OCI-LY7 (cell line): ENCODE measurements around the gene SPATA16.

Experiments
- EZH2phosphoT487 ChIP-seq: fragments of 200-600 bp; sonication (generic); IDR thresholded peaks from 2 replicates; pipeline ENCODE4 v1.6.1; 2018; ENCODE audit warnings: low read depth, borderline replicate concordance, mild to moderate bottlenecking, mixed run types, antibody characterized with exemption, low read length, moderate library complexity, mixed read lengths
- TF ChIP-seq, protein P1 (sequence below): fragments of 200-600 bp; sonication (generic); conservative IDR thresholded peaks from 2 replicates; pipeline ENCODE4 v1.5.1; 2014; ENCODE audit warnings: mild to moderate bottlenecking, antibody characterized with exemption, low read length, moderate library complexity, mixed read lengths

DNA sequence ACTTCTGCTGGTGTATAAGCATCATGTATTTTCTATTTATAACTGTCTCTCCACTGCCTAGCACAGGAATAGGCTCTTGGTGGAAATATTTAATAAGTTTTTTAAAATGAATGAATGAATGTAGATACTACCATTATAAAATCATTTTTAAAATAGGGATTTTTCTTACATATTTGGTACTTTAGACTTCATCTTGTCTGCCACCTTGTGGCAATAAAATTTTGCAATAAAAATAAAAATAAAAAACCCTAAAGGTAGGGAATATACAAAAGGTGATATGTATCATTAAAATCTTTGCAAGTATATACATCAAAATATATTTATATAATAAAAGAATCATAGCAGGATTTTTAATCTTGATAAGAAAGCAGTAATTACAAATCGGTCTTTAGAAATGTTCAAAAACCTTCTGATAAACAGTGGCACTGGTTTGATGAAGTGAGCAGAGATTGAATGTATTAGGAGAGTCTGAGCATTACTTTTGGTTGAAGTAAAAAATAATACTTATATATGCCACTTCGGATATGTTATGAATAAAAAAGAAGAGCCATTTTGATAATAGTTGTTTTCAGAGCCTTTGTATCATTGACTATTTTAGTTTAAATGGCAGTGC, 95.2 kb downstream of the SPATA16 start:
- TF ChIP-seq, protein P1, sequence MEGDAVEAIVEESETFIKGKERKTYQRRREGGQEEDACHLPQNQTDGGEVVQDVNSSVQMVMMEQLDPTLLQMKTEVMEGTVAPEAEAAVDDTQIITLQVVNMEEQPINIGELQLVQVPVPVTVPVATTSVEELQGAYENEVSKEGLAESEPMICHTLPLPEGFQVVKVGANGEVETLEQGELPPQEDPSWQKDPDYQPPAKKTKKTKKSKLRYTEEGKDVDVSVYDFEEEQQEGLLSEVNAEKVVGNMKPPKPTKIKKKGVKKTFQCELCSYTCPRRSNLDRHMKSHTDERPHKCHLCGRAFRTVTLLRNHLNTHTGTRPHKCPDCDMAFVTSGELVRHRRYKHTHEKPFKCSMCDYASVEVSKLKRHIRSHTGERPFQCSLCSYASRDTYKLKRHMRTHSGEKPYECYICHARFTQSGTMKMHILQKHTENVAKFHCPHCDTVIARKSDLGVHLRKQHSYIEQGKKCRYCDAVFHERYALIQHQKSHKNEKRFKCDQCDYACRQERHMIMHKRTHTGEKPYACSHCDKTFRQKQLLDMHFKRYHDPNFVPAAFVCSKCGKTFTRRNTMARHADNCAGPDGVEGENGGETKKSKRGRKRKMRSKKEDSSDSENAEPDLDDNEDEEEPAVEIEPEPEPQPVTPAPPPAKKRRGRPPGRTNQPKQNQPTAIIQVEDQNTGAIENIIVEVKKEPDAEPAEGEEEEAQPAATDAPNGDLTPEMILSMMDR, result peak; percentile 69
- TF ChIP-seq EZH2phosphoT487, result no peak
